HCT116 (cell line): ENCODE measurements around the gene CCDC116. TPM values are rescaled to one million over a fixed set of nuclear protein-coding genes. Genes with fewer than 3 reads are reported as not detected.
"Not testable (repeated sequence)": the region's sequence is repeated elsewhere in the genome, so short reads cannot be mapped to it uniquely, and the experiment has no call there.

Experiments used
- ATAC-seq: fragments of 200-7000 bp; cut with Tn5 transposase; 2 replicates; pipeline ENCODE4 v1.9.1; 2020; ENCODE audit warnings: mild to moderate bottlenecking, moderate library complexity
- BruUV-seq: library from RNA; stranded (reverse); fragments of 400-500 nt; replicated peaks from 2 replicates; lab custom pipeline; 2021; lab: Mats Ljungman, UMichigan
- CTCF ChIA-PET: fragments of 300-600 bp; sonication (Branson Sonifier 250); formaldehyde crosslinking; loops from one replicate; lab custom pipeline; 2021; ENCODE audit warnings: antibody characterized with exemption; lab: Charles Lee
- POLR2A ChIA-PET: fragments of 300-600, 350-600 bp; sonication (Branson Sonifier 250); formaldehyde crosslinking; loops from one replicate; lab custom pipeline; 2021; ENCODE audit warnings: antibody characterized with exemption; lab: Charles Lee
- RAD21 ChIA-PET, 2 experiments: fragments of 300-600 bp; sonication (Branson Sonifier 250); formaldehyde crosslinking; loops; one replicate each; lab custom pipeline; 2023; ENCODE audit warnings: low total read pairs in 2 of 2; ENCODE audit not compliant: uncharacterized antibody in 2 of 2, unreplicated experiment in 2 of 2, low non-redundant PET in 1 of 2; lab: Charles Lee
- DNase-seq: peaks from one replicate; pipeline ENCODE4 v3.0.0-alpha.2; 2010; ENCODE audit warnings: low read depth, low spot score
- H2AFZ ChIP-seq: fragments of 200-600 bp; shearing (Covaris generic), sonication (generic); 2 replicates; pipeline ENCODE4 v1.6.1; 2017; ENCODE audit warnings: low read depth, mixed run types, mixed read lengths, antibody characterized with exemption, low read length; ENCODE audit not compliant: poor library complexity, severe bottlenecking
- H3K27ac ChIP-seq: 2 replicates; pipeline ENCODE4 v1.5.1; 2012; ENCODE audit warnings: low read depth, low read length
- H3K27me3 ChIP-seq: fragments of 200-600 bp; sonication (generic); 2 replicates; pipeline ENCODE4 v1.6.1; 2016; ENCODE audit warnings: mixed run types, low read length, mixed read lengths; ENCODE audit not compliant: insufficient read depth
- H3K36me3 ChIP-seq, 2 experiments: fragments of 200-500 bp in 1 of 2; fragments of 200-600 bp in 1 of 2; sonication (Bioruptor generic) in 1 of 2; sonication (generic) in 1 of 2; 2 replicates each; pipeline versions ENCODE4 v1.5.1 to v1.6.1; 2014 to 2016; ENCODE audit warnings: low read length in 2 of 2, inconsistent platforms in 1 of 2, mixed read lengths in 1 of 2, mixed run types in 1 of 2; ENCODE audit not compliant: insufficient read depth in 2 of 2, control insufficient read depth in 1 of 2
- H3K4me1 ChIP-seq, 2 experiments: fragments of 200-600 bp in 1 of 2; sonication (generic) in 1 of 2; 2 replicates each; pipeline versions ENCODE4 v1.5.1 to v1.6.1; 2012 to 2017; ENCODE audit warnings: low read length in 2 of 2, inconsistent platforms in 1 of 2, mild to moderate bottlenecking in 1 of 2, mixed read lengths in 1 of 2, mixed run types in 1 of 2, moderate library complexity in 1 of 2; ENCODE audit not compliant: insufficient read depth in 2 of 2, control insufficient read depth in 1 of 2
- H3K4me2 ChIP-seq: fragments of 200-600 bp; sonication (generic); 2 replicates; pipeline ENCODE4 v1.6.1; 2017; ENCODE audit warnings: mixed run types, low read length, mixed read lengths
- H3K4me3 ChIP-seq, 2 experiments: fragments of 200-600 bp in 1 of 2; sonication (generic) in 1 of 2; replicated peaks in 1 of 2; 2 replicates each; pipeline ENCODE4 v1.5.1; 2011 to 2016; ENCODE audit warnings: low read length in 2 of 2, control low read depth in 1 of 2, low read depth in 1 of 2, mild to moderate bottlenecking in 1 of 2, mixed read lengths in 1 of 2, mixed run types in 1 of 2
- H3K79me2 ChIP-seq: fragments of 200-600 bp; sonication (generic); 2 replicates; pipeline ENCODE4 v1.6.1; 2017; ENCODE audit warnings: mild to moderate bottlenecking, mixed run types, low read length, moderate library complexity, mixed read lengths; ENCODE audit not compliant: insufficient read depth
- H3K9ac ChIP-seq: fragments of 200-600 bp; sonication (generic); 2 replicates; pipeline ENCODE4 v1.6.1; 2016; ENCODE audit warnings: low read length, mixed read lengths
- H3K9me2 ChIP-seq: fragments of 200-600 bp; sonication (generic), shearing (Covaris generic); 2 replicates; pipeline ENCODE4 v1.6.1; 2017; ENCODE audit warnings: mixed run types, mild to moderate bottlenecking, moderate library complexity; ENCODE audit not compliant: insufficient read depth
- H3K9me3 ChIP-seq, 2 experiments: fragments of 200-500 bp in 1 of 2; fragments of 200-600 bp in 1 of 2; sonication (Bioruptor generic) in 1 of 2; sonication (generic) in 1 of 2; 2 replicates each; pipeline ENCODE4 v1.6.1; 2014 to 2017; ENCODE audit warnings: low read length in 2 of 2, mixed read lengths in 2 of 2, inconsistent platforms in 1 of 2, low read depth in 1 of 2, mild to moderate bottlenecking in 1 of 2, mixed run types in 1 of 2, moderate library complexity in 1 of 2; ENCODE audit not compliant: control insufficient read depth in 1 of 2, insufficient read depth in 1 of 2
- H4K20me1 ChIP-seq: fragments of 200-600 bp; sonication (generic), shearing (Covaris generic); 2 replicates; pipeline ENCODE4 v1.6.1; 2017; ENCODE audit warnings: mixed run types, mild to moderate bottlenecking, moderate library complexity; ENCODE audit not compliant: insufficient read depth
- ATF3 ChIP-seq: IDR thresholded peaks from 2 replicates; pipeline ENCODE4 v1.6.1; 2012
- CBX3 ChIP-seq: IDR thresholded peaks from 2 replicates; pipeline ENCODE4 v1.6.1; 2012; ENCODE audit warnings: low read depth
- CEBPB ChIP-seq: IDR thresholded peaks from 2 replicates; pipeline ENCODE4 v1.6.1; 2012; ENCODE audit warnings: low read depth
- EGR1 ChIP-seq: IDR thresholded peaks from 2 replicates; pipeline ENCODE4 v1.6.1; 2012; ENCODE audit warnings: low read depth
- ELF1 ChIP-seq: IDR thresholded peaks from 2 replicates; pipeline ENCODE4 v1.6.1; 2012; ENCODE audit warnings: low read depth, borderline replicate concordance
- EZH2 ChIP-seq: fragments of 200-600 bp; sonication (generic); IDR thresholded peaks from 2 replicates; pipeline ENCODE4 v1.6.1; 2017; ENCODE audit warnings: antibody characterized with exemption, mixed run types
- EZH2phosphoT487 ChIP-seq: fragments of 200-600 bp; IDR thresholded peaks from 2 replicates; pipeline ENCODE4 v1.6.1; 2018; ENCODE audit warnings: antibody characterized with exemption, borderline replicate concordance
- MAX ChIP-seq: IDR thresholded peaks from 2 replicates; pipeline ENCODE4 v1.6.1; 2012
- RAD21 ChIP-seq: IDR thresholded peaks from 2 replicates; pipeline ENCODE4 v1.6.1; 2012; ENCODE audit warnings: low read depth, mild to moderate bottlenecking
- REST ChIP-seq: IDR thresholded peaks from 2 replicates; pipeline ENCODE4 v1.6.1; 2012; ENCODE audit warnings: low read depth
- SIN3A ChIP-seq: IDR thresholded peaks from 2 replicates; pipeline ENCODE4 v1.6.1; 2012; ENCODE audit warnings: low read depth
- SP1 ChIP-seq: IDR thresholded peaks from 2 replicates; pipeline ENCODE4 v1.6.1; 2012; ENCODE audit warnings: low read depth
- YY1 ChIP-seq: IDR thresholded peaks from 2 replicates; pipeline ENCODE4 v1.6.1; 2011; ENCODE audit warnings: low read length, low read depth, moderate library complexity, mild to moderate bottlenecking; ENCODE audit not compliant: insufficient replicate concordance; ENCODE audit errors: extremely low read depth
- ZBTB33 ChIP-seq: IDR thresholded peaks from 2 replicates; pipeline ENCODE4 v1.6.1; 2011; ENCODE audit warnings: mild to moderate bottlenecking, low read length, moderate library complexity; ENCODE audit not compliant: insufficient replicate concordance; ENCODE audit errors: extremely low read depth
- ZFX ChIP-seq: fragments of 450-650 bp; IDR thresholded peaks from 2 replicates; pipeline ENCODE4 v1.6.1; 2017
- ZNF274 ChIP-seq: fragments of 200-500 bp; sonication (Bioruptor generic); IDR thresholded peaks from 2 replicates; pipeline ENCODE4 v1.6.1; 2014; ENCODE audit warnings: mild to moderate bottlenecking, low read depth, low read length, inconsistent platforms
- intact Hi-C: fragments of 100-400 bp; cut with micrococcal nuclease; formaldehyde crosslinking; loops from 2 replicates; pipeline ENCODE4 v1.10.0; 2022
- total RNA-seq: library from RNA; stranded (reverse); gene quantifications from one replicate; pipeline ENCODE4 v1.2.1, GENCODE V29; 2021; ENCODE audit not compliant: unreplicated experiment

Gene CCDC116
- total RNA-seq, 1 experiment from 2014 or later, result 0.66 TPM

GRCh38 chr22:21606775-21607174 lies 25.8 kb upstream of the CCDC116 start:
- ATAC-seq (no peak), DNase-seq (no peak)
- Histone ChIP-seq H3K4me3 (no peak overlapping the region), H3K27me3 (no peaks in the 10 kb centered on the region), H3K27ac (no peak overlapping the region; the same call in 1 of the 2 replicates), H3K9me2 (no peaks in the 10 kb centered on the region), H4K20me1 (peaks cover 12% of the 10 kb centered on the region; the same call in 1 of the 2 replicates), H3K9me3 (no peaks in the 10 kb centered on the region), H3K4me1 (peaks cover 21 to 33% of the 10 kb centered on the region in 2 experiments), H3K4me2 (peak overlapping the region; percentile 51), H2AFZ (no peak overlapping the region), H3K9ac (no peak overlapping the region), H3K79me2 (peaks cover 97% of the 10 kb centered on the region), H3K36me3 (peaks cover 5 to 11% of the 10 kb centered on the region in 2 experiments)
- no peak for TF ChIP-seq MAX
- TF ChIP-seq REST, result no peak
- TF ChIP-seq ELF1, result no peak
- TF ChIP-seq SIN3A, result no peak
- TF ChIP-seq YY1, result no peak
- TF ChIP-seq EZH2, result no peak
- no peak for TF ChIP-seq ZBTB33
- no peak for TF ChIP-seq SP1
- TF ChIP-seq ZFX, result no peak
- TF ChIP-seq ZNF274, result no peak
- TF ChIP-seq EZH2phosphoT487, result no peak
- TF ChIP-seq ATF3, result no peak
- TF ChIP-seq CBX3, result no peak
- TF ChIP-seq EGR1, result no peak
- TF ChIP-seq CEBPB, result no peak
- TF ChIP-seq RAD21, result no peak
- CTCF ChIA-PET, result interaction anchor here (1.8 to 2.0 kb wide), 2 partner anchors 22 to 36 kb away, joined by 4 to 7 read pairs; no protein-coding TSS in a partner anchor
- intact Hi-C loops, result no loop called here
- RAD21 ChIA-PET, result no interaction called here
- BruUV-seq, result no TSS peak
- POLR2A ChIA-PET, result no interaction called here

GRCh38 chr22:21609556-21610157 lies 22.9 kb upstream of the CCDC116 start:
- RAD21 ChIA-PET, BruUV-seq, H3K4me3 ChIP-seq, H3K9ac ChIP-seq, H2AFZ ChIP-seq, H3K27ac ChIP-seq, ATAC-seq, intact Hi-C loops, H3K9me2 ChIP-seq, H3K27me3 ChIP-seq, POLR2A ChIA-PET, DNase-seq, H3K4me2 ChIP-seq, H3K9me3 ChIP-seq: not testable (repeated sequence)
- peaks cover 16% of the 10 kb centered on the region; the same call in 1 of the 2 replicates for H4K20me1 ChIP-seq
- peaks cover 21 to 33% of the 10 kb centered on the region in 2 experiments for H3K4me1 ChIP-seq
- peaks cover 98% of the 10 kb centered on the region for H3K79me2 ChIP-seq
- peaks cover 12 to 24% of the 10 kb centered on the region in 2 experiments for H3K36me3 ChIP-seq
- CTCF ChIA-PET, result interaction anchor here (1.1 kb wide), 1 partner anchor 19 kb away, joined by 3 read pairs; no protein-coding TSS in a partner anchor
